GM19043 (cell line): Measurements from ENCODE around the gene DNAJA4.
A peak's percentile ranks its signal among the peaks of the same experiment; 100 is the strongest.

Experiments used
- ATAC-seq: cut with Tn5 transposase; IDR thresholded peaks from one replicate; pipeline ENCODE4 v1.9.1; 2021; ENCODE audit warnings: low read depth; ENCODE audit not compliant: unreplicated experiment

The DNAJA4 gene

GRCh38 chr15:78276064-78276943 lies 11.9 kb downstream of the DNAJA4 start:
- no peak for ATAC-seq

- ATAC-seq, result no peak
Observed at GRCh38 chr15:78280319-78281072, 16.1 kb downstream of the DNAJA4 start.

- no peak for ATAC-seq
Observed at GRCh38 chr15:78282324-78282723, 18.0 kb downstream of the DNAJA4 start.

- no peak for ATAC-seq
Observed at GRCh38 chr15:78284758-78285157, 20.4 kb downstream of the DNAJA4 start.

- ATAC-seq, result no peak
Observed at GRCh38 chr15:78290222-78290621, 25.9 kb downstream of the DNAJA4 start.

GRCh38 chr15:78291052-78291451 lies 26.7 kb downstream of the DNAJA4 start:
- ATAC-seq, result no peak

GRCh38 chr15:78291698-78292097 lies 27.3 kb downstream of the DNAJA4 start:
- ATAC-seq, result no peak

- ATAC-seq, result no peak
Observed at GRCh38 chr15:78292219-78292618, 27.9 kb downstream of the DNAJA4 start.

GRCh38 chr15:78299101-78299930 lies 35.0 kb downstream of the DNAJA4 start, which contains the start of gene SKIC8:
SKIC8 (minus strand) TSS chr15:78299609; CDS start chr15:78295686, 3,923 bp downstream.
- ATAC-seq, result peak; percentile 76

GRCh38 chr15:78301326-78301725 lies 37.0 kb downstream of the DNAJA4 start:
- no peak for ATAC-seq

- no peak for ATAC-seq
Observed at GRCh38 chr15:78301828-78302227, 37.5 kb downstream of the DNAJA4 start.

- no peak for ATAC-seq
Observed at GRCh38 chr15:78302579-78303312, 38.4 kb downstream of the DNAJA4 start.

GRCh38 chr15:78304216-78305066 lies 40.1 kb downstream of the DNAJA4 start:
- ATAC-seq, result no peak

- no peak for ATAC-seq
Observed at GRCh38 chr15:78306176-78306774, 41.9 kb downstream of the DNAJA4 start.

GRCh38 chr15:78307976-78308375 lies 43.6 kb downstream of the DNAJA4 start:
- no peak for ATAC-seq

GRCh38 chr15:78308422-78309032 lies 44.2 kb downstream of the DNAJA4 start:
- ATAC-seq, result no peak

- ATAC-seq, result no peak
Observed at GRCh38 chr15:78311292-78311691, 46.9 kb downstream of the DNAJA4 start.

GRCh38 chr15:78312536-78312935 lies 48.2 kb downstream of the DNAJA4 start:
- no peak for ATAC-seq
